HG03139 (cell line): Measurements from ENCODE around the gene PTPRH.

ENCODE experiments used
- ATAC-seq: cut with Tn5 transposase; IDR thresholded peaks from one replicate; pipeline ENCODE4 v1.9.1; 2021; ENCODE audit not compliant: unreplicated experiment

PTPRH gene

GRCh38 chr19:55137915-55138314 is 71.4 kb downstream of the PTPRH start:
- no peak for ATAC-seq

- ATAC-seq = no peak
Observed at GRCh38 chr19:55136399-55137102, 72.8 kb downstream of the PTPRH start.

- no peak for ATAC-seq
Observed at GRCh38 chr19:55134736-55135135, 74.6 kb downstream of the PTPRH start.

- ATAC-seq = no peak
Observed at GRCh38 chr19:55133639-55134444, 75.5 kb downstream of the PTPRH start.

- ATAC-seq = no peak
Observed at GRCh38 chr19:55132453-55133129, 76.7 kb downstream of the PTPRH start.

GRCh38 chr19:55131421-55131820 is 77.9 kb downstream of the PTPRH start:
- ATAC-seq = no peak
